Mucosa of gallbladder (tissue), 1 donor: ENCODE measurements around the gene ANXA5. TPM values are rescaled to one million over a fixed set of nuclear protein-coding genes. Genes with fewer than 3 reads are reported as not detected.
A peak's percentile ranks its signal among the peaks of the same experiment; 100 is the strongest.
"Not testable (repeated sequence)": the region's sequence is repeated elsewhere in the genome, so short reads cannot be mapped to it uniquely, and the experiment has no call there.

ENCODE experiments used
- DNase-seq: peaks from one replicate; pipeline ENCODE4 v3.0.0-alpha.2; 2020; ENCODE audit warnings: low spot score
- total RNA-seq: library from RNA; stranded (reverse); gene quantifications from one replicate; pipeline ENCODE4 v1.2.1, GENCODE V29; 2021
- donor health status: DM: no; HTN: no; CAD: no.

ANXA5 gene
- total RNA-seq = 327 TPM

GRCh38 chr4:121696581-121697461, at the start of gene ANXA5:
Gene ANXA5, minus strand, starts transcription at chr4:121696980. Its CDS starts 391 bp downstream, at chr4:121696589.
- peak; percentile 89 for DNase-seq

DNA sequence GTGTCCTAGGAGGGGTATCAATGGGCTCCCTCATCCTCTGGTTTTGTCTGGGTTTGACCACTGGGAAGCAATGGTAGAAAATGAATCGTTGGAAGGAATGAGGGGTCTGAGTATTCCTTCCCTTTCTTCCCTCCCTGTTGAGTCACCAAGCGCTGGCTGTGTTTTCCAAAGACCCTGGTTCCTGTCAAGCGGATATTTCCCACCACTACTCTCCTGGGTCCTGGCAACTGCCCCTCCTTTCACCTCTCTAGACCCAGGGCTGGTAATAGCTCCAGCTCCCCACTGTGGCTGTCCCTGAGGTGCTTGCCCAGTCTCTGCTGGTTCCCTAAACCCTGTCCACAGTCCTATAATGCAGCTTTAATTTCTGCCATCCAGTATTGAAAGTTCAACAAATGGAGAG, 46.0 kb upstream of the ANXA5 start:
- no peak for DNase-seq

DNA sequence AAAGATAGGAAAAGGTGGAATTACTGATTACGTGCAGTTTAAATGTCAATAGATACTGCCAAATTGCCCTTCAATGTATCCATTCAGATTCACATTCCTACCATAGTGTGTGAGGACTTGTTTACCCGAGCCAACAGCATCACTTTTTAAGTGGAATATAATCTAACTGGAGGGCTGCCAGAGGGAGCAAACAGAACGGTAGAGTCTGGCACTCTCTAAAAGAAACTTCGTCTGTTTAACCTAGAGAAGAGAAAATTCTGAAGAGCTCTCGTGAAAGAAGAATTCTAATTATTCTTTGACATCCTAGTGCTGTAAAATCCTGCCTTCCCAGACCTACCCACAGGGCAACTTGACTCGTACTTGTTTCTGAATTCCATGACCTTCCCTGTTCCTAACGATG, 45.0 kb upstream of the ANXA5 start:
- no peak for DNase-seq

DNA sequence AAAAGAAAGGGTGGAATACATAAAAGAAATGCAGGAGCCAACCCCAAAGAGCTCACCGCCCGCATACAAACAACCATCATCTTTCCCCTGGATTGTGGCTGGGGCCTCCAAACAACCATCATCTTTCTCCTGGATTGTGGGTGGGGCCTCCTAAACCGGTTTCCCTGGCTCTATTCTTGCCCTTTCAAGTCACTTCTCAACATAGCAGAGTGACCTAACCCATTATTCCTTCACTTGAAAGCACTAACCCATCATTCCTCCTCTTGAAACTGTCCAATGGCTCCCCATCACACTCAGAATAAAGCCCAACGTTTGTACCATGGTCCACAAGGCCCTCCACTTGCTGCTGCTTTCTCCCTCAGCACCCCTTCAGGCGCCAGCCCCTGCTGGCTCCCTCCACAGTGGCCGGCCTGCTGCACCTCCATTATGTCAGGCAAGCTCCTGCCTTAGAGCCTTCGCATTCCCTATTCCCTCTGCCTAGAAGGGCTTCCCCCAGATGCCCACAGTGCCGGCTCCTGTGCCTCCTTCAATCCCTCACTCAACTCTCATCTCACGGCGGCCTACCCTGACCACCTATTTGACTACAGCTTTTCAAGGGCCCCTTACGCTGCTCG, 44.1 kb upstream of the ANXA5 start:
- DNase-seq = no peak

DNA sequence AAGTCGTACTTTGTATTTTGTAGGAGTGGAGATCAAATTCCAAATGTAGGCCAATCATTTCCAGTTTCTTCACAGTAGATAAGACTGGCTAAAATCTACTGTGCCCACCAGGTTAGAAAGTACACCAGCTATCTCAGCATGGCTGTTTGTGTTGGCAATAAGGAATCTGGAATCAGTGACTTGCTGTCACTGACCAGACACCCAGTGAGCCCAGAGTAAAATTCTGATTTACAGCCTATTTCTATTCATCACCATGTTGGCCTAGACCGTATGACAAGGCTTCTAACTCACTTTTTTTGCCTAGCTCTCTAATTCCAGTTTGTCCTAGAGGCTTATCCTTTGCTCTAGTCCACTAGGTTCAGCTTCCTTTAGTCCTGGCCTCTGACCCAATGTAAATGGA, 42.8 kb upstream of the ANXA5 start:
- DNase-seq = no peak

DNA sequence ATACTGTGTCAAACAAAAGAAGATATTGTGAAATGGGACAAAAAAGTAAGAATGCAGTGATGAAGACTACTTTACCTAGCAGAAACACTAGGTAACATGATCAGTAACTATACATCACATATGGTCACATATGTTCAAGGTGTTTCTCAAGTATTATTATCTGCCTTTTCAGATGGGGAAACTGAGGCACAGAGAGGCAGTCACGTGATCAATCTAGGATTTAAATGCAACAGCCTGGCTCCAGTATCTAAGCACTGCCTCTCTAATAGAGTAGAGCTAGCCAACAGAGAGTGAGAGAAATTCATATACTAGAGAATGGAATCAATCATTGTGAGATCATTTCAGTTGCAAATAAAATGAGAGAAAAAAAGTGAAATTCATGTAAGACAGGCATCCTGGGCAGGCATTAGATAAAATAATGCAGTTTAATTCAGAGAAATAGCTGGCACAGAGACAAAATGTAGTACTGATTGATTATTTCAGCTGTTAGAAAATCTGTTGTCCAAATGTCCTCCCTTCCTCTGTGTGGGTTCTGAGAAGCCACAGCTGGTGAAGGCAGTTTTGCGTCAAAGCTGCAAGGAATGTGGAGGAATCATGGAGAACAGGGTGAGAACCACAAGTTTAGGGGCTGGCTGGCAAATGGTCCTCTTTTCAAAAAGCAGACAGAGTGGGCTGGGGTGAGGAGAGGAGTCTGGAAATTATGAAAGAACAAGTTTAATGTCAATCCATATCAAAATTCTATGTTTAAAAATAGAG, 42.2 kb upstream of the ANXA5 start:
- peak; percentile 13 for DNase-seq

DNA sequence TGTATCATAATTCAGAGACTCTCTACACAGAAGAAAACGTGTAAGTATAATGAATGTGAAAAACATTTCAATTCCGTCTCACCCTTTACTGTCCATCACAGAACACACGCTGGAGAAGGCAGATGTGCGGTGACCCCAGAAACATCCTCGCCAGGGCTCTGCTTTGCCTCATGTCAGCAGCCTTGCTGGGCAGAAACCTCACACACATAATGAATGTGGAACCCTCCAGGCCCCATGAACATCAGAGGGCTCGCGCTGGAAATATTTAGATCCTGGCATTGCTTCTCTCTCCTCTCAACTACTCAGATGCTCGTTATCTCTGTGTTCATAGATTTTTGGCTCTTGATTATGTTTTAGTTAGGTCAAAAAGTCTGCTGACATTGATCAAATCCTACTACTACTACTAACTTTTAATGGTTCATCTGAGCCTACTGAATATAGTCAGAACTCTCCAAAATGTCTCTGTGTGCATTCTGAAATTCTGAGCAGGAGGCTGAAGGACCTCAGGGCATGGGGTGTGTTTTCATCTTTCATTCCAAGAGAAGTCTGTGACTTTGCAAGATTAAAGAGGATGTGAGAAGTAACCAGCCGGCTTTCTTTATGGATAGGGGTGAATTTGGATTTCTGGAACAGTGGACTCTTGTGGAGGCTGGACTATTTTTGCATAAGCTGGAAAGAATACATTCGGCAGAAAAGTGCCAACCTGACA, 41.2 kb upstream of the ANXA5 start:
- DNase-seq = no peak

DNA sequence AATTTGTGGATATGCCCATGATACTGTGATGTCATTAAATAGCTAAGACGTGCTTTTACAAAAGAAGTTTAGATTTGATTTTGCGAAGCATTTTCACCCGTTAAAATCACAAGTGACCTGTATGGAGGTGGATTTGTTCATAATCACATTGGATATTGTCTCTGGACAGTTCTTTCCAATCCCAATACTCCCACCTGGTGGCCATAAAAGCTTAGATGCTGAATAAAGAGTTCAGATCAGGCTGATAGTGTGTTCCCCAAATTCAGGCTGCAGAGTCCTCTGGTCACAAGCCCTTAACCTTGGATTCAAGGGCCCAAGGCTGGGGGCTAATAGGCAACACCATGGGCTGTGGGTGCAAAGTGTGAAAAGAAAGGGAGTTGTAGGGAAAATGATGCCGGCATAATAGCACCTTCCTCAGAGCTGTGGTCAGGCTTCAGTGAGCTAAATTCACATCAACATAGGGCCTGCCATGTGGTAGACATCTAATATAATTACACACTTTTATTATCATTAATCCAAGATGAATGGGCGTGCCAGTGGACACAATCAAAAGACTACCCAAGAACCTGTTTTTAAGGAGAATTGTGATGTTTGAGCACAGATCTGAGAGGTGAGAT, 40.1 kb upstream of the ANXA5 start:
- peak; percentile 45 for DNase-seq

GRCh38 chr4:121734571-121734970, 37.8 kb upstream of the ANXA5 start:
- no peak for DNase-seq

DNA sequence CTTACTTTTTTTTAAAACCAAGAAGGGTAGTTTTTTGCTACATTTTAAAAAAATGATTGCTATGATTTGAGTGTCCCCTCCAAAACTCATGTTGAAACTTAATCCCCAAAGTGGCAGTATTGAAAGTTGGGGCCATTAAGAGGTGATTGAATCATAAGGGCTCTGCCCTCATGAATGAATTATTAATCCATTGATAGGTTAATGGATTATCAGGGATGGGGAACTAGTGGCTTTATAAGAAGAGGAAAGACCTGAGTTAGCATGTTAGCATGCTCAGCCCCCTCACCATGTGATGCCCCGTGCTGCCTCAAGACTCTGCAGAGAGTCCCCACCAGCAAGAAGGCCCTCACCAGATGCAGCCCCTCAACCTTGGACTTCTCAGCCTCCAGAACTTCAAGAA, 37.2 kb upstream of the ANXA5 start:
- no peak for DNase-seq

GRCh38 chr4:121729753-121730152, 33.0 kb upstream of the ANXA5 start:
- not testable (repeated sequence) for DNase-seq

- no peak for DNase-seq
These were observed 32.0 kb upstream of the ANXA5 start for GRCh38 chr4:121728798-121729226.

DNA sequence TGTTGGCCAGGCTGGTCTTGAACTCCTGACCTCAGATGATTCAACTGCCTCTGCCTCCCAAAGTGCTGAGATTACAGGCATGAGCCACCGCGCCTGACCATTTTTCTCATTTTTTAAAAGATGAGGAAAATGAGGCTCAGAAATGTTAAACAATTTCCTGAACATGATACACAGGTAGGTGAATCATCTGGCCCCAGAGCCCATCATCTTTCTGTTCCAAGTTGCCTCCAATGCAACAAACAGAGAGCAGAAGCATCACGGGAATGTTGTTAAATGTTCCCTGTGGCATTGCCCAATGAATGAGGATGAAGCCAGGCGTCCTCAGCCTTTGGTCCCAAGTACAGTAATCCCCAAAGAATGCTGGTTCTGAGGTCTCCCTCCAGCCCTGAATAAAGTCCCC, 31.3 kb upstream of the ANXA5 start:
- DNase-seq = no peak

GRCh38 chr4:121726642-121727268, 30.0 kb upstream of the ANXA5 start:
- no peak for DNase-seq

DNA sequence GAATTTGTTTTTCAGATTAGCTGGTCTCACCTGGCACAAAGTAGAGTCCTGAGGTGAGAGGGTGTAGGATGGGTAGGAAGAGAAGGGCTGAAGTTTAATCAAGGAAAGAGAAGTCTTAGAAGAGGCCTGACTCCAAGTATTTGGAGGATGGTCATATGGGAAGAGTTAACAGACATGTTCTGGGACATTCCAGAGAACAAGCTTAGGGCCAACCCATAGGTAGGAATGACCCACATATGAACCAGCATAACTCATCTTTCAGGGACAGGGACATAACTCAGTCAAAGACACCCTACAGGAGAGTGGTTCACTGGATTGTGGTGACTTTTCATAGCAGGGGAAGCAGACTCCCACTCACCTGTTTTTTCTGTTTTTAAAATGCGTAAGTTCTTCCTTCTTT, 27.9 kb upstream of the ANXA5 start:
- DNase-seq = no peak

DNA sequence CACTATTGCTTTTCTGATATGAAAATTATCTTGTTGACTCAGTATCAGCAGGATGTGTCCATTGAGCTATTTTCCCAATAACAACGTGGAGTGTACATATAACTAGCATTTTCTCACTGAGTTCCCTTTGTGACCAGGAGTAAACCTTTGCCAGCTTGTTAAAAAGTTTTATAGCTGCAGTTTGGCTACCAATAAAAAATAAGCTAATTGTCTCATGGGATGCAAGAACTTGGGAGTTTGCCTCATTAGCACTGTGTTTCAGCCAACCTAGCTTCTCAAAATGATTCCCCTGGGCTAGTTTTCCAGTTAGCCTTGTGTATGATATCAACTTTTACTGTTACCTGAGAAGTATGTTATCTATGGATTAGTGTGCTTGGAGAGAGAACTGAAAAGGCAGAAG, 24.9 kb upstream of the ANXA5 start:
- DNase-seq = no peak

GRCh38 chr4:121720109-121720508, 23.3 kb upstream of the ANXA5 start:
- DNase-seq = no peak

DNA sequence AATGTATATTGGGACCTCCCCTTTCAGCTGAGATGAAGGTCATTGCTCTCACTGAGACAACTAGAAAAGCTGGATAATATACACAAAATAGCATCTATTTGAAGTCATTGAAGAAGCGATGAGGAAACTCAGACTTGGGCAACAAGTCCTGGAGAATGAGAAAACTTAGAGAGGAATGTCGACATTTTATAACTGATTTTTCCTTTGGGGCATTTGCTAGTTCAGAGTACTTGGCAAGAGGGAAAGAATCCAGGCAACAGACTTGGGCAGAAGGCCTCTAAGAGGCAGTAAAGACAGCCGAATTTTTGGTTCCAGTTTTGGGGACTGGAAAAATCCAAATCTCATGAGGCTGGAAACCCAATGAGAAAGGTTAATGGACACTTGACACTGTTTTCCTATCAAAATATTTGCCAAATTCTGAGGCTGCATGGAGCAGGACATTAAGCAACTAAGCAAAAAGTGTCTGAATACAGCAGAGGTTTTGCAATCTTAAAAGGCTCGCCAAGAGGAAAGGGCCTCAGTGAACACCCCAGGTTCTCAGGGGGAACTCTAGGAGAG, 21.0 kb upstream of the ANXA5 start:
- DNase-seq = no peak

DNA sequence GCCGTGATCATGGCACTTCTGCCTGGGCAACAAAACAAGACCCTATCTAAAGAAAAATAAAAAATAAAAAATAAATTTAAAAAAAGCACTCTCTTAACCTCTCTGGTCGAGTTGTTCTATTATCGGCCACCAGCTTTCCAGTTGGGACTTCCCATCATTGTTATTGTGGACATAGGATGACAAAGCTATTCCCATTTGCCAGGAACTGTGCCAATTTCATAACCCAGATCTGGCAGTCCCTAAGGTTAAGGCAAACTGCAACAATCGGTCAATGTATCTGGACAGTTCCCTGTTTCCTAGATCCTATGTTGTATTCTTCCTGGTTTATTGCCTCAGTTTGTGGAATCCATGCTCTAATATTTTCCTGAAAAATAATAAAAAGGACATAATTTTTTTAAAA, 17.8 kb upstream of the ANXA5 start:
- no peak for DNase-seq

GRCh38 chr4:121712783-121713182, 16.0 kb upstream of the ANXA5 start:
- no peak for DNase-seq
